AG04449 (cell line): ENCODE measurements around the gene FRAS1.

Experiments
- CTCF ChIA-PET: fragments of 350-600 bp; formaldehyde crosslinking; extraction: SDS; loops from one replicate; lab custom pipeline; 2021; ENCODE audit warnings: antibody characterized with exemption; lab: Yijun Ruan, JAX
- POLR2A ChIA-PET: fragments of 400-600, 350-600 bp; formaldehyde crosslinking; extraction: SDS; loops from one replicate; lab custom pipeline; 2020; ENCODE audit warnings: antibody characterized with exemption, inconsistent platforms; lab: Yijun Ruan, JAX
- DNase-seq: peaks from one replicate; pipeline ENCODE4 v3.0.0-alpha.2; 2010; ENCODE audit warnings: low read depth, low spot score
- H3K4me3 ChIP-seq: 2 replicates; pipeline ENCODE4 v1.5.1; 2011; ENCODE audit warnings: low read depth, mild to moderate bottlenecking, control low read depth, low read length
- TF ChIP-seq, protein P1 (sequence below): IDR thresholded peaks from one replicate; pipeline ENCODE4 v1.5.1; 2011; ENCODE audit warnings: mild to moderate bottlenecking, moderate library complexity, low read length, control low read depth, inconsistent platforms; ENCODE audit not compliant: insufficient read depth; ENCODE audit errors: missing control alignments

The FRAS1 gene

GRCh38 chr4:78569306-78569821 is 512.2 kb downstream of the FRAS1 start:
- ChIA-PET POLR2A (interaction anchor here (0.6 kb wide), 2 partner anchors 120 to 533 kb away, joined by 3 read pairs; no protein-coding TSS in a partner anchor), CTCF (interaction anchor here (1.1 to 1.8 kb wide), 6 partner anchors 8 to 295 kb away, joined by 3 to 7 read pairs (median 4); no protein-coding TSS in a partner anchor)
- TF ChIP-seq, protein P1, sequence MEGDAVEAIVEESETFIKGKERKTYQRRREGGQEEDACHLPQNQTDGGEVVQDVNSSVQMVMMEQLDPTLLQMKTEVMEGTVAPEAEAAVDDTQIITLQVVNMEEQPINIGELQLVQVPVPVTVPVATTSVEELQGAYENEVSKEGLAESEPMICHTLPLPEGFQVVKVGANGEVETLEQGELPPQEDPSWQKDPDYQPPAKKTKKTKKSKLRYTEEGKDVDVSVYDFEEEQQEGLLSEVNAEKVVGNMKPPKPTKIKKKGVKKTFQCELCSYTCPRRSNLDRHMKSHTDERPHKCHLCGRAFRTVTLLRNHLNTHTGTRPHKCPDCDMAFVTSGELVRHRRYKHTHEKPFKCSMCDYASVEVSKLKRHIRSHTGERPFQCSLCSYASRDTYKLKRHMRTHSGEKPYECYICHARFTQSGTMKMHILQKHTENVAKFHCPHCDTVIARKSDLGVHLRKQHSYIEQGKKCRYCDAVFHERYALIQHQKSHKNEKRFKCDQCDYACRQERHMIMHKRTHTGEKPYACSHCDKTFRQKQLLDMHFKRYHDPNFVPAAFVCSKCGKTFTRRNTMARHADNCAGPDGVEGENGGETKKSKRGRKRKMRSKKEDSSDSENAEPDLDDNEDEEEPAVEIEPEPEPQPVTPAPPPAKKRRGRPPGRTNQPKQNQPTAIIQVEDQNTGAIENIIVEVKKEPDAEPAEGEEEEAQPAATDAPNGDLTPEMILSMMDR = no peak
- peak; percentile 53 for DNase-seq
- peak overlapping the region; percentile 15; the same call in 1 of the 2 replicates for H3K4me3 ChIP-seq

DNA sequence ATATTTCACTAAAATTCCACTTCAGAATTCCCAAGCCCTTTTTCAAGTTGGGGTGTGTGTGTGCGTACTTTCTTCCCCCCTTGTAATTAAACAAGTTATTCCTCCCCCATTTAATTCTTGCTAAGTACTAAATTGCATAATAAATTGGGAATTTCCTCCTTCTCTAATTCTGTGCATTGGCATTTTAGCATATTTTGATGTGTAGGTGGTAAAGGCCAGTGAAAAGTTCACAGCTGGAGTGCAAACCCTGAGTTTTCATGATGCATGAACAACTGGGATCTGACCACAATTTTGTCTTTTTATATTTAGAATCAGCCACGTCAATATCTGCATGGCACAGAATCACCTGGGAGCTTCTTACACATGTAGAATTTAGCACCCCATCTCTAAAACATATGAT is 513.0 kb downstream of the FRAS1 start:
- no peak overlapping the region for H3K4me3 ChIP-seq
- ChIA-PET CTCF (interaction anchor here (1.4 to 1.8 kb wide), 3 partner anchors 8 to 294 kb away, joined by 3 to 7 read pairs (median 3); no protein-coding TSS in a partner anchor), POLR2A (no interaction called here)
- TF ChIP-seq, protein P1 = no peak
- DNase-seq = no peak

- ChIA-PET POLR2A (no interaction called here), CTCF (no interaction called here)
- H3K4me3 ChIP-seq = no peak overlapping the region
- TF ChIP-seq, protein P1 = no peak
- DNase-seq = no peak
These were observed 514.7 kb downstream of the FRAS1 start for GRCh38 chr4:78571804-78572203.

DNA sequence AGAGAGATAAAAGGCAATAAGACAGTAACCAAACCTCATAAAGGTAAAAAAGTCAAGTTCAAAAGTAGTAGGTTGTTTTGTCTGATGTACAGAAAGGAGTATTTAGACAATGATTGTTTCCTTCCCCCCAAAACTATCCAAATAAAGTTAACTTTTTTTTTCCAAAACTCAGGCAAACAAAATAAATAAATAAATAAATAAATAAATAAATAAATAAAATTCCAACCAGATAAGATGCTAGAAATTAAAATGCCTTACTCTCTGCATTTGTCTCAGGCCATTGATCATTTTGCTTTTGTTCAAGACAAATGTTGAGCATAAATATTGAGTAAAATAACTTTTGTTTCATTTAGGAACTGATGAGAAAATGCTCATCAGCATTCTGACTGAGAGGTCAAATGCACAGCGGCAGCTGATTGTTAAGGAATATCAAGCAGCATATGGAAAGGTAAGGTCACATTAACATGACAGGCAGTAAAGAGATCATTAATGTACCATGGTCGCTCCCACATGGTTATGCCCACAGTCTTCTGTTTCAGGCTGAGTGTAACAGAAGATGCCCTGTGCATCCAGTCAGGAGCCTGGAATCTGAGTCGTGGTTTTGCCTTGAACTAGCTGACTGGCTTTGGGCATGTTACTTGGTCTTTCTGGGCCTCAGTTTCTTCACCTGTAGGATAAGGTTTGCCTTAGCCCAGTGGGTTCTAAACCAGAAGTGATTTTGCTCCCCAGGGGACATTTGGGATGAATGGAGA is 521.7 kb downstream of the FRAS1 start:
- TF ChIP-seq, protein P1 = no peak
- no peak for DNase-seq
- POLR2A ChIA-PET = no interaction called here
- no peak overlapping the region for H3K4me3 ChIP-seq
- CTCF ChIA-PET = no interaction called here

DNA sequence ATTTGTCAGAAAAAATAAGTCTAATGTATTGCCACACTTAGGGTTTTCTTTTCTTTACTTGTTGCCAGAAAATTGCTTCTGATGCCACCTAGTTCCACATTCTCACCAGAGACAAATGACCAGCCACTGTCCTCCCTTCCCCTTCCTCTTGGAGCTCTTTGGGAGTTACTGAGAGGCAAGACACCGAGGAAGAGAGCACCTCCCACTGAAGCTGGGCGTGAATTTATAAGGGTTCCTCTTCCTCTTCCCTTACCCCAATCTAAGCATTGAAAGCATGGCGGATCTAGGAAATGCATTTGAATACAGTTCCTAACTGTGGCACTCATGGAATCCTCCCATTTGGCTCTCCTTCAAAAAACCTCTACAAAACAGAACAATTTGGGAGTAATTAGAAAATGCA is 524.5 kb downstream of the FRAS1 start:
- POLR2A ChIA-PET = no interaction called here
- TF ChIP-seq, protein P1 = no peak
- CTCF ChIA-PET = interaction anchor here (0.8 to 1.6 kb wide), 2 partner anchors 9 to 282 kb away, joined by 3 to 4 read pairs; no protein-coding TSS in a partner anchor
- no peak for DNase-seq
- H3K4me3 ChIP-seq = no peak overlapping the region

GRCh38 chr4:78584863-78585547 is 527.9 kb downstream of the FRAS1 start:
- H3K4me3 ChIP-seq = no peak overlapping the region
- DNase-seq = no peak
- CTCF ChIA-PET = interaction anchor here (1.0 kb wide), 1 partner anchor 9 kb away, joined by 3 read pairs; no protein-coding TSS in a partner anchor
- TF ChIP-seq, protein P1 = no peak
- POLR2A ChIA-PET = no interaction called here
